Ovary (tissue), 3 donors: Measurements from ENCODE around the gene DHRS12.

ENCODE experiments used
- CTCF ChIP-seq, 3 donors: fragments of 450-650 bp in 2 of 3; fragments of 200-600 bp in 1 of 3; IDR thresholded peaks; one replicate each; pipeline versions ENCODE4 v1.5.1 to v1.8.0; 2016 to 2022; ENCODE audit warnings: antibody characterized with exemption in 3 of 3, mild to moderate bottlenecking in 1 of 3
- EP300 ChIP-seq: sonication (generic); formaldehyde crosslinking; IDR thresholded peaks from one replicate; pipeline ENCODE4 v1.6.1; 2017; ENCODE audit warnings: antibody characterized with exemption
- POLR2A ChIP-seq: fragments of 450-650 bp; IDR thresholded peaks from one replicate; pipeline ENCODE4 v1.6.1; 2017; ENCODE audit warnings: antibody characterized with exemption, mild to moderate bottlenecking, moderate library complexity
- donor health status: DM: no; HTN: no; CAD: no.

GRCh38 chr13:51778392-51778791, 25.6 kb downstream of the DHRS12 start:
- TF ChIP-seq CTCF (IDR thresholded peaks at IDR 0.05) = no peak
- TF ChIP-seq POLR2A = no peak
- no peak for TF ChIP-seq EP300
